ENCODE data around the gene SCAPER. TPM values are rescaled to one million over a fixed set of nuclear protein-coding genes. Genes with fewer than 3 reads are reported as not detected.

SCAPER gene
- total RNA-seq, 1 experiment from 2014 or later, result 10.3 TPM

GRCh38 chr15:76931397-76932134 lies 26.4 kb upstream of the SCAPER start, which contains the start of gene RCN2 (continued):
- TF ChIP-seq NFE2L1 (CRISPR knock-in tag; IDR thresholded peaks at IDR 0.05), result no peak
- TF ChIP-seq FOXP1 (CRISPR knock-in tag; IDR thresholded peaks at IDR 0.05; ENCODE audit: borderline replicate concordance), result peak; percentile 85; the same call in 1 of the 2 replicates
- no peak for TF ChIP-seq EMX1 (CRISPR knock-in tag; IDR thresholded peaks at IDR 0.05)
- no peak for TF ChIP-seq ZNF512 (CRISPR knock-in tag; IDR thresholded peaks at IDR 0.05; ENCODE audit: borderline replicate concordance)
- peak; percentile 96 for TF ChIP-seq SP1 (CRISPR knock-in tag; conservative IDR thresholded peaks at IDR 0.05)
- 0 out of 2 replicates have a peak, but pooled peaks have one; percentile 36 for TF ChIP-seq CREM (CRISPR knock-in tag; IDR thresholded peaks at IDR 0.05)
- TF ChIP-seq HMGA2 (CRISPR knock-in tag; IDR thresholded peaks at IDR 0.05), result no peak
- peak; percentile 77; the same call in 1 of the 2 replicates for TF ChIP-seq TP53 (CRISPR knock-in tag; IDR thresholded peaks at IDR 0.05)
- TF ChIP-seq CTCF (IDR thresholded peaks at IDR 0.05), result no peak
- 0 out of 2 replicates have a peak, but pooled peaks have one; percentile 17 for TF ChIP-seq ZNF416 (CRISPR knock-in tag; IDR thresholded peaks at IDR 0.05)
- TF ChIP-seq FOXK1 (CRISPR knock-in tag; IDR thresholded peaks at IDR 0.05), result 0 out of 2 replicates have a peak, but pooled peaks have one; percentile 50
- no peak for TF ChIP-seq NR2C2 (CRISPR knock-in tag; IDR thresholded peaks at IDR 0.05)
- TF ChIP-seq NFYB (CRISPR knock-in tag; conservative IDR thresholded peaks at IDR 0.05; ENCODE audit: low read depth), result peak; percentile 89
- TF ChIP-seq TEAD1 (CRISPR knock-in tag; IDR thresholded peaks at IDR 0.05), result peak; percentile 42; the same call in 1 of the 2 replicates
- TF ChIP-seq MYBL2 (CRISPR knock-in tag; IDR thresholded peaks at IDR 0.05), result peak; percentile 45; the same call in 1 of the 2 replicates

- DNase-seq (ENCODE audit: low spot score) (no peak), ATAC-seq (no peak)
- Mint-ChIP-seq H3K9me3 (no peaks in the 10 kb centered on the region), H3K4me3 (peak overlapping the region; percentile 76), H3K27me3 (ENCODE audit: low read depth) (no peaks in the 10 kb centered on the region), H3K36me3 (peaks cover 30% of the 10 kb centered on the region), H3K27ac (peak overlapping the region; percentile 86), H3K4me1 (peaks cover 21% of the 10 kb centered on the region)
- peak; percentile 44; the same call in 1 of the 2 replicates for TF ChIP-seq GABPB1 (CRISPR knock-in tag; IDR thresholded peaks at IDR 0.05)
- TF ChIP-seq SOX15 (CRISPR knock-in tag; IDR thresholded peaks at IDR 0.05), result no peak
- ChIA-PET POLR2A (interaction anchor here (1.0 to 1.7 kb wide), 3 partner anchors 12 to 25 kb away, joined by 3 to 8 read pairs (median 3); partner anchors contain the start of gene SCAPER), CTCF (interaction anchor here (0.6 to 1.2 kb wide), 2 partner anchors 11 to 59 kb away, joined by 3 to 5 read pairs; no protein-coding TSS in a partner anchor)
These were observed 25.8 kb upstream of the SCAPER start for GRCh38 chr15:76930831-76931396.

GRCh38 chr15:76929011-76929760 lies 24.0 kb upstream of the SCAPER start:
- H3K27me3 Mint-ChIP-seq (ENCODE audit: low read depth), result no peaks in the 10 kb centered on the region; the same call in 1 of the 2 replicates
- peaks cover 13% of the 10 kb centered on the region for H3K36me3 Mint-ChIP-seq
- no peaks in the 10 kb centered on the region for H3K9me3 Mint-ChIP-seq
- H3K4me1 Mint-ChIP-seq, result peaks cover 18% of the 10 kb centered on the region
- no peak overlapping the region for H3K4me3 Mint-ChIP-seq
- CTCF ChIA-PET, result no interaction called here
- ATAC-seq (no peak), DNase-seq (ENCODE audit: low spot score) (no peak)
- H3K27ac Mint-ChIP-seq, result no peak overlapping the region
- POLR2A ChIA-PET, result no interaction called here
- TF ChIP-seq PRRX2 (CRISPR knock-in tag; IDR thresholded peaks at IDR 0.05), result no peak
- TF ChIP-seq IRF1 (CRISPR knock-in tag; IDR thresholded peaks at IDR 0.05), result no peak
- TF ChIP-seq EMX1 (CRISPR knock-in tag; IDR thresholded peaks at IDR 0.05), result no peak
- no peak for TF ChIP-seq CBFB (CRISPR knock-in tag; IDR thresholded peaks at IDR 0.05; ENCODE audit: low read depth)
- TF ChIP-seq CREB1 (CRISPR knock-in tag; IDR thresholded peaks at IDR 0.05), result no peak
- no peak for TF ChIP-seq ZMAT4 (CRISPR knock-in tag; IDR thresholded peaks at IDR 0.05)
- TF ChIP-seq JAZF1 (CRISPR knock-in tag; IDR thresholded peaks at IDR 0.05), result no peak
- TF ChIP-seq CTCF (IDR thresholded peaks at IDR 0.05), result no peak
- TF ChIP-seq TCF7 (CRISPR knock-in tag; IDR thresholded peaks at IDR 0.05; ENCODE audit: low read depth), result no peak

All from WTC11 (cell line).